HL-60 (cell line): ENCODE data around the gene AGPAT1.

Experiments
- GABPA ChIP-seq: IDR thresholded peaks from 2 replicates; pipeline ENCODE4 v1.6.1; 2012; ENCODE audit warnings: low read depth
- POLR2AphosphoS5 ChIP-seq: IDR thresholded peaks from 2 replicates; pipeline ENCODE4 v1.6.1; 2012; ENCODE audit warnings: low read depth
- REST ChIP-seq: IDR thresholded peaks from 2 replicates; pipeline ENCODE4 v1.6.1; 2012; ENCODE audit warnings: low read depth; ENCODE audit not compliant: insufficient replicate concordance
- SPI1 ChIP-seq: IDR thresholded peaks from 2 replicates; pipeline ENCODE4 v1.6.1; 2012; ENCODE audit warnings: low read depth, mild to moderate bottlenecking, borderline replicate concordance
- TF ChIP-seq, protein P1 (sequence below): IDR thresholded peaks from one replicate; pipeline ENCODE4 v1.5.1; 2011; ENCODE audit warnings: low read length, control low read depth, inconsistent platforms; ENCODE audit not compliant: insufficient read depth

DNA sequence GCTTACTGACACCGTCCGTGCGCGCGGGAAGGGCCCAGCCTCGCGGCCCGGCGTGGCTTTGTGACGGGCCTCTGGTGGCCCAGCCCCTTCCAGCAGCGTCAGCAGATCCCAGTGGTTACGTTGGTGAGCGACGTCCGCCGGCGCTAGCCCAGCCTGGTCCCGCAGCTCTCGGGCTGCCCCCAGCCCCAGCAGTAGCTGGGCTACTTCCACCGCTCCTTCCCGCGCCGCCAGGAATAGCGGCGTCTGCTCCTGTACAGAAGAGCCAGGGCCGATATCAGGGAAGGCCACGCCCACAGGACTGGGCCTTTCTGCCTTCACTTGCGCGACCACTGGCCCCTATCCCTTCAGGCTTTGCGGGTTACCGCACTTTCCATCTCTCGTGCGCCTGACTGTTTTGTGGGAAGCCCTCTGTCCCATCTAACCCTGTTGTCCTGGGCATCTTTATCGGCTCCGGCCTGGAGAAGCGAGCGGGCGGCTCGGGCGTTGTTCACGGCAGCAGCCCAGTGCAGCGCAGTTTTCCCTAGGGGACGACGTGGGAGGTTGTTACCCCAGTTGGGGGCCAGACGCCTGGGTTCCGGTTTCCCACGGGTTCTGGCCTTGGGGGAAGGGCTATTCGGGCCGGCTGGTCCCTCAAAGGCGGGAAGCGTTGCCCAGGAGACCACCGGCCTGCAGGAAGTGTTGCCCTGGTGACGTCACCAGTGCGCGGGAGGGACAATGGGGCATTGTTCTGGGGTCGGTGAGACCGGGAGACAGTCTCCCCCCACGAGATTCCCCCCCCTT lies 20.2 kb upstream of the AGPAT1 start:
- TF ChIP-seq, protein P1, sequence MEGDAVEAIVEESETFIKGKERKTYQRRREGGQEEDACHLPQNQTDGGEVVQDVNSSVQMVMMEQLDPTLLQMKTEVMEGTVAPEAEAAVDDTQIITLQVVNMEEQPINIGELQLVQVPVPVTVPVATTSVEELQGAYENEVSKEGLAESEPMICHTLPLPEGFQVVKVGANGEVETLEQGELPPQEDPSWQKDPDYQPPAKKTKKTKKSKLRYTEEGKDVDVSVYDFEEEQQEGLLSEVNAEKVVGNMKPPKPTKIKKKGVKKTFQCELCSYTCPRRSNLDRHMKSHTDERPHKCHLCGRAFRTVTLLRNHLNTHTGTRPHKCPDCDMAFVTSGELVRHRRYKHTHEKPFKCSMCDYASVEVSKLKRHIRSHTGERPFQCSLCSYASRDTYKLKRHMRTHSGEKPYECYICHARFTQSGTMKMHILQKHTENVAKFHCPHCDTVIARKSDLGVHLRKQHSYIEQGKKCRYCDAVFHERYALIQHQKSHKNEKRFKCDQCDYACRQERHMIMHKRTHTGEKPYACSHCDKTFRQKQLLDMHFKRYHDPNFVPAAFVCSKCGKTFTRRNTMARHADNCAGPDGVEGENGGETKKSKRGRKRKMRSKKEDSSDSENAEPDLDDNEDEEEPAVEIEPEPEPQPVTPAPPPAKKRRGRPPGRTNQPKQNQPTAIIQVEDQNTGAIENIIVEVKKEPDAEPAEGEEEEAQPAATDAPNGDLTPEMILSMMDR, result no peak
- TF ChIP-seq REST, result no peak
- TF ChIP-seq GABPA, result no peak
- TF ChIP-seq POLR2AphosphoS5, result peak; percentile 90
- no peak for TF ChIP-seq SPI1
